GM21515 (cell line): ENCODE measurements around the gene EPHB1.
A peak's percentile ranks its signal among the peaks of the same experiment; 100 is the strongest.

ENCODE experiments used
- ATAC-seq: cut with Tn5 transposase; IDR thresholded peaks from one replicate; pipeline ENCODE4 v1.9.1; 2021; ENCODE audit not compliant: unreplicated experiment

EPHB1 gene

GRCh38 chr3:134877788-134878187, 82.7 kb downstream of the EPHB1 start:
- no peak for ATAC-seq

GRCh38 chr3:134879990-134880389, 84.9 kb downstream of the EPHB1 start:
- ATAC-seq = no peak

- no peak for ATAC-seq
These were observed 85.4 kb downstream of the EPHB1 start for GRCh38 chr3:134880431-134880830.

- ATAC-seq = no peak
These were observed 86.2 kb downstream of the EPHB1 start for GRCh38 chr3:134881305-134881704.

GRCh38 chr3:134883697-134884385, 88.8 kb downstream of the EPHB1 start:
- no peak for ATAC-seq

- ATAC-seq = peak; percentile 92
These were observed 91.0 kb downstream of the EPHB1 start for GRCh38 chr3:134885877-134886621.

GRCh38 chr3:134886991-134887390, 91.9 kb downstream of the EPHB1 start:
- no peak for ATAC-seq

- ATAC-seq = no peak
These were observed 92.5 kb downstream of the EPHB1 start for GRCh38 chr3:134887536-134887935.

GRCh38 chr3:134892326-134892725, 97.3 kb downstream of the EPHB1 start:
- no peak for ATAC-seq

- no peak for ATAC-seq
These were observed 97.7 kb downstream of the EPHB1 start for GRCh38 chr3:134892761-134893160.

GRCh38 chr3:134894533-134894932, 99.5 kb downstream of the EPHB1 start:
- no peak for ATAC-seq

GRCh38 chr3:134895181-134895580, 100.1 kb downstream of the EPHB1 start:
- ATAC-seq = no peak

- ATAC-seq = no peak
These were observed 101.1 kb downstream of the EPHB1 start for GRCh38 chr3:134896141-134896540.

- no peak for ATAC-seq
These were observed 101.6 kb downstream of the EPHB1 start for GRCh38 chr3:134896696-134897095.

GRCh38 chr3:134897391-134898141, 102.5 kb downstream of the EPHB1 start:
- no peak for ATAC-seq

- ATAC-seq = no peak
These were observed 103.2 kb downstream of the EPHB1 start for GRCh38 chr3:134898181-134898754.

GRCh38 chr3:134899786-134900185, 104.7 kb downstream of the EPHB1 start:
- no peak for ATAC-seq

- no peak for ATAC-seq
These were observed 105.4 kb downstream of the EPHB1 start for GRCh38 chr3:134900482-134900881.

- ATAC-seq = no peak
These were observed 106.4 kb downstream of the EPHB1 start for GRCh38 chr3:134901461-134901860.

- ATAC-seq = peak; percentile 35
These were observed 108.8 kb downstream of the EPHB1 start for GRCh38 chr3:134903837-134904236.

GRCh38 chr3:134904241-134904771, 109.2 kb downstream of the EPHB1 start:
- peak; percentile 84 for ATAC-seq
